K562 (cell line): ENCODE measurements around the gene DYRK1B. TPM values are rescaled to one million over a fixed set of nuclear protein-coding genes. Genes with fewer than 3 reads are reported as not detected.

Experiments
- ATAC-seq: fragments of 200-7000 bp; cut with Tn5 transposase; 3 replicates; pipeline ENCODE4 v1.9.1; 2020; ENCODE audit warnings: moderate library complexity
- Bru-seq: library from RNA; stranded (reverse); fragments of 400-500 nt; gene quantifications from one replicate; lab custom pipeline; 2021; lab: Mats Ljungman, UMichigan
- BruChase-seq, 2 experiments: library from RNA; stranded (reverse); fragments of 400-500 nt; gene quantifications; one replicate each; lab custom pipeline; 2021; lab: Mats Ljungman, UMichigan
- BruUV-seq: library from RNA; stranded (reverse); fragments of 400-500 nt; replicated peaks from 2 replicates; lab custom pipeline; 2021; lab: Mats Ljungman, UMichigan
- CTCF ChIA-PET: fragments of 300-600 bp; formaldehyde crosslinking; extraction: SDS; loops from one replicate; lab custom pipeline; 2021; ENCODE audit warnings: low intra/inter-chr PET ratio; lab: Yijun Ruan, JAX
- POLR2A ChIA-PET: fragments of 300-600, 350-650 bp; sonication (Branson Sonifier 250); formaldehyde crosslinking; extraction: SDS; loops from one replicate; lab custom pipeline; 2021; ENCODE audit warnings: antibody characterized with exemption, inconsistent platforms; lab: Yijun Ruan, JAX
- DNase-seq, 4 experiments: peaks; one replicate each; pipeline versions ENCODE4 v3.0.0 to v3.0.0-alpha.2; 2011 to 2018; ENCODE audit warnings: low spot score in 3 of 4, mixed read lengths in 3 of 4; ENCODE audit errors: extremely low read depth in 1 of 4
- FAIRE-seq: peaks from 2 replicates; lab custom pipeline; 2011; peaks lifted over from hg19 to GRCh38; lab: Jason Lieb, UNC
- H2AFZ ChIP-seq: 2 replicates; pipeline ENCODE4 v1.6.0; 2011; ENCODE audit warnings: low read depth, low read length, control low read depth, inconsistent platforms
- H3K27ac ChIP-seq: fragments of 200-600 bp; 3 replicates; pipeline ENCODE4 v1.8.0; 2011; ENCODE audit warnings: low read depth, mild to moderate bottlenecking, control low read depth, inconsistent platforms, low read length, moderate library complexity, mixed read lengths; ENCODE audit errors: extremely low read depth
- H3K27me3 ChIP-seq, 2 experiments: fragments of 300-600 bp in 1 of 2; 2 replicates in 1 of 2; 3 replicates in 1 of 2; pipeline versions ENCODE4 v1.6.0 to v1.8.0; 2011; ENCODE audit warnings: inconsistent platforms in 2 of 2, low read length in 2 of 2, mild to moderate bottlenecking in 1 of 2, mixed read lengths in 1 of 2, moderate library complexity in 1 of 2; ENCODE audit not compliant: control insufficient read depth in 2 of 2, insufficient read depth in 2 of 2
- H3K36me3 ChIP-seq: fragments of 300-600 bp; 3 replicates; pipeline ENCODE4 v1.8.0; 2011; ENCODE audit warnings: mild to moderate bottlenecking, low read length, inconsistent platforms; ENCODE audit not compliant: control insufficient read depth, insufficient read depth
- H3K4me1 ChIP-seq, 2 experiments: fragments of 200-600 bp in 1 of 2; replicated peaks in 1 of 2; 2 replicates in 1 of 2; 3 replicates in 1 of 2; pipeline versions ENCODE4 v1.5.1 to v1.8.0; 2011; ENCODE audit warnings: inconsistent platforms in 2 of 2, low read length in 2 of 2, mild to moderate bottlenecking in 1 of 2, mixed read lengths in 1 of 2, moderate library complexity in 1 of 2; ENCODE audit not compliant: control insufficient read depth in 2 of 2, insufficient read depth in 2 of 2
- H3K4me2 ChIP-seq: 2 replicates; pipeline ENCODE4 v1.6.1; 2011; ENCODE audit warnings: low read length, control low read depth, inconsistent platforms, mixed read lengths; ENCODE audit not compliant: insufficient read depth
- H3K4me3 ChIP-seq: fragments of 200-600 bp; sonication (generic), shearing (Covaris generic); 2 replicates; pipeline ENCODE4 v1.5.1; 2016; ENCODE audit warnings: control low read depth, inconsistent platforms
- H3K79me2 ChIP-seq: fragments of 200-600 bp; 3 replicates; pipeline ENCODE4 v1.8.0; 2011; ENCODE audit warnings: low read length, inconsistent platforms; ENCODE audit not compliant: control insufficient read depth, insufficient read depth
- H3K9ac ChIP-seq, 2 experiments: 2 replicates each; pipeline versions ENCODE4 v1.6.0 to v1.6.1; 2011; ENCODE audit warnings: low read depth in 2 of 2, low read length in 2 of 2, control low read depth in 1 of 2, inconsistent platforms in 1 of 2, mild to moderate bottlenecking in 1 of 2, mixed read lengths in 1 of 2; ENCODE audit not compliant: insufficient read depth in 1 of 2
- H3K9me1 ChIP-seq: one replicate; pipeline ENCODE4 v1.6.0; 2011; ENCODE audit warnings: inconsistent platforms, mild to moderate bottlenecking, low read length, moderate library complexity; ENCODE audit not compliant: control insufficient read depth, insufficient read depth
- H3K9me3 ChIP-seq: replicated peaks from 2 replicates; pipeline ENCODE4 v1.5.1; 2011; ENCODE audit warnings: low read depth, low read length, inconsistent platforms; ENCODE audit not compliant: control insufficient read depth, insufficient read depth
- H4K20me1 ChIP-seq: replicated peaks from 2 replicates; pipeline ENCODE4 v1.6.1; 2011; ENCODE audit warnings: low read length, inconsistent platforms, mixed read lengths; ENCODE audit not compliant: control insufficient read depth, insufficient read depth
- FIP1L1 ChIP-seq: fragments of 200-400 bp; formaldehyde crosslinking; IDR thresholded peaks from 2 replicates; pipeline ENCODE4 v1.6.1; 2018; ENCODE audit warnings: mild to moderate bottlenecking, low read depth, low read length; ENCODE audit not compliant: poor library complexity, severe bottlenecking
- KDM4B ChIP-seq, 2 experiments: fragments of 450-650 bp in 1 of 2; sonication (generic) in 1 of 2; IDR thresholded peaks; 2 replicates each; pipeline ENCODE4 v1.6.1; 2016 to 2017; ENCODE audit warnings: borderline replicate concordance in 2 of 2, antibody characterized with exemption in 1 of 2, low read depth in 1 of 2, mild to moderate bottlenecking in 1 of 2
- MAZ ChIP-seq, 2 experiments: fragments of 450-650 bp in 1 of 2; sonication (generic) in 1 of 2; formaldehyde crosslinking; IDR thresholded peaks in 1 of 2; conservative IDR thresholded peaks in 1 of 2; 2 replicates each; pipeline versions ENCODE4 v1.4.0 to v1.5.0; 2020; ENCODE audit warnings: mild to moderate bottlenecking in 1 of 2, missing genetic modification reagents in 1 of 2
- PHB ChIP-seq: fragments of 250-450 bp; sonication (Bioruptor Pico); IDR thresholded peaks from 2 replicates; pipeline ENCODE4 v1.5.0; 2021
- RBM17 ChIP-seq: fragments of 200-400 bp; formaldehyde crosslinking; IDR thresholded peaks from 2 replicates; pipeline ENCODE4 v1.6.1; 2017; ENCODE audit warnings: low read depth, mild to moderate bottlenecking, low read length, borderline replicate concordance
- SIRT6 ChIP-seq: IDR thresholded peaks from one replicate; pipeline ENCODE4 v1.6.1; 2012; ENCODE audit warnings: low read depth, mild to moderate bottlenecking, control low read depth, inconsistent platforms, low read length, moderate library complexity
- SRSF1 ChIP-seq: fragments of 200-400 bp; formaldehyde crosslinking; IDR thresholded peaks from 2 replicates; pipeline ENCODE4 v1.6.1; 2017; ENCODE audit warnings: mild to moderate bottlenecking, low read depth, low read length, moderate library complexity
- ZBTB1 ChIP-seq: sonication (generic); formaldehyde crosslinking; IDR thresholded peaks from 2 replicates; pipeline ENCODE4 v1.8.1; 2023; ENCODE audit warnings: missing genetic modification reagents, low read depth, mild to moderate bottlenecking, borderline replicate concordance
- ZBTB2 ChIP-seq: fragments of 450-650 bp; IDR thresholded peaks from 2 replicates; pipeline ENCODE4 v1.6.1; 2016; ENCODE audit warnings: antibody characterized with exemption
- ZFP30 ChIP-seq: fragments of 250-450 bp; sonication (Bioruptor Pico); IDR thresholded peaks from 2 replicates; pipeline ENCODE4 v1.8.0; 2022; ENCODE audit warnings: moderate library complexity, mild to moderate bottlenecking, inconsistent platforms, borderline replicate concordance
- ZNF239 ChIP-seq: fragments of 250-450 bp; sonication (Bioruptor Pico); IDR thresholded peaks from 2 replicates; pipeline ENCODE4 v1.4.0; 2020; ENCODE audit warnings: mild to moderate bottlenecking
- ZNF655 ChIP-seq: fragments of 250-450 bp; sonication (Bioruptor Pico); IDR thresholded peaks from 2 replicates; pipeline ENCODE4 v1.5.0; 2021
- WGBS: fragments of 100-300 bp; shearing (Covaris generic); methylation state at CpG from one replicate; pipeline ENCODE4 v1.1.6; 2016; ENCODE audit warnings: low coverage, mixed read lengths; ENCODE audit not compliant: insufficient coverage; ENCODE audit errors: missing lambda C conversion rate; 5-methylcytosine and 5-hydroxymethylcytosine counted together
- in situ Hi-C: fragments of 300-500 bp; cut with MboI; formaldehyde crosslinking; loops from 4 replicates; pipeline ENCODE4 v1.15.0; 2018; ENCODE audit warnings: inconsistent platforms, mixed read lengths
- intact Hi-C: fragments of 100-400 bp; cut with micrococcal nuclease; formaldehyde crosslinking; loops from 2 replicates; pipeline ENCODE4 v1.14.2; 2022
- long read RNA-seq, 3 experiments: library from polyadenylated mRNA in 2 of 3; library from RNA in 1 of 3; unstranded in 2 of 3; stranded (forward) in 1 of 3; transcript quantifications; one replicate each; pipeline ENCODE4 v2.0.0, GENCODE V29; 2019 to 2022
- polyA minus RNA-seq, 3 experiments: library from RNA; depleted of rRNA, polyadenylated mRNA; stranded (reverse); fragments of >200 nt; gene quantifications; 2 replicates each; pipeline ENCODE4 v1.2.3, GENCODE V29; 2011
- polyA plus RNA-seq, 8 experiments: library from polyadenylated mRNA; depleted of rRNA in 4 of 8; stranded (reverse) in 5 of 8; unstranded in 3 of 8; fragments of >200 nt; fragmentation: Nextera tagmentation in 2 of 8; fragmentation: Illumina TruSeq in 1 of 8; extraction: Ambion mirVana in 2 of 8; extraction: Trizol in 1 of 8; gene quantifications; 2 replicates each; pipeline versions ENCODE4 v1.2.1 to v1.2.3, GENCODE V29; 2011 to 2014; ENCODE audit warnings: inconsistent platforms in 1 of 8, missing spikeins in 1 of 8
- total RNA-seq, 7 experiments: library from RNA; depleted of rRNA in 6 of 7; stranded (reverse); fragments of >200 nt in 6 of 7; fragmentation: Illumina TruSeq in 2 of 7; extraction: Trizol in 2 of 7; gene quantifications; 2 replicates each; pipeline versions ENCODE4 v1.2.1 to v1.2.3, GENCODE V29; 2011 to 2021; ENCODE audit warnings: low replicate concordance in 1 of 7

Gene DYRK1B
- 12.5 and 24.0 TPM in 2 replicates for total RNA-seq (2011; cell fraction: chromatin; rRNA removed; ENCODE audit: low replicate concordance)
- 15.0 and 17.8 TPM in 2 replicates for total RNA-seq (2011; cell fraction: nucleolus; rRNA removed)
- total RNA-seq (2011; cell fraction: nucleoplasm; rRNA removed), result 10.2 and 12.4 TPM in 2 replicates
- 2.5 and 3.0 TPM in 2 replicates for total RNA-seq (2014; rRNA removed)
- 0.35 and 0.91 TPM in 2 replicates for total RNA-seq (2014; rRNA removed; fragmentation: Illumina TruSeq; extraction: Trizol)
- 1.1 and 1.3 TPM in 2 replicates for total RNA-seq (2015; rRNA removed; fragmentation: Illumina TruSeq; extraction: Trizol)
- total RNA-seq (2021), result 5.0 and 5.2 TPM in 2 replicates
- 1.3 and 3.0 TPM in 2 replicates for polyA plus RNA-seq (2011; rRNA removed)
- polyA plus RNA-seq (2011; cell fraction: cytosol; rRNA removed), result 1.1 and 2.3 TPM in 2 replicates
- 10.2 and 15.4 TPM in 2 replicates for polyA plus RNA-seq (2011; cell fraction: nucleus; rRNA removed)
- 3.8 and 7.2 TPM in 2 replicates for polyA plus RNA-seq (2012)
- 1.5 and 2.6 TPM in 2 replicates for polyA plus RNA-seq (2014; fragmentation: Illumina TruSeq; extraction: Trizol)
- not detected for polyA plus RNA-seq (2014; fragmentation: Nextera tagmentation; extraction: Ambion mirVana)
- 1.4 and 2.0 TPM in 2 replicates for polyA plus RNA-seq (2014; rRNA removed)
- 2.2 and 3.0 TPM in 2 replicates for polyA minus RNA-seq (2011; rRNA and poly(A)+ RNA removed)
- polyA minus RNA-seq (2011; cell fraction: cytosol; rRNA and poly(A)+ RNA removed), result 5.1 and 6.6 TPM in 2 replicates
- 5.7 and 6.7 TPM in 2 replicates for polyA minus RNA-seq (2011; cell fraction: nucleus; rRNA and poly(A)+ RNA removed)
- percentile 52 among the genes with signal in this experiment for Bru-seq, nascent RNA
- BruChase-seq, experiment 1, labeled RNA remaining after a 2-hour chase, result percentile 58 among the genes with signal in this experiment
- percentile 60 among the genes with signal in this experiment for BruChase-seq, experiment 2, labeled RNA remaining after a 6-hour chase
- long read RNA-seq, experiment 1, partial matches to known transcripts, result 0 of 4 reads
- long read RNA-seq, experiment 1, other reads (novel, unspliced or antisense), result 1 of 4 reads
- long read RNA-seq, experiment 2, partial matches to known transcripts, result 0 of 3 reads
- long read RNA-seq, experiment 2, other reads (novel, unspliced or antisense), result 1 of 3 reads
- long read RNA-seq, experiment 3, result 0 reads

GRCh38 chr19:39833464-39834286, at the start of gene DYRK1B:
Gene DYRK1B, minus strand, starts transcription at chr19:39834162. Its CDS starts 2,295 bp downstream, at chr19:39831867.
- in situ Hi-C loops (no loop called here), intact Hi-C loops (no loop called here)
- peaks cover 15 to 24% of the 10 kb centered on the region in 2 experiments for H3K4me1 ChIP-seq
- H3K9me3 ChIP-seq, result no peaks in the 10 kb centered on the region
- ChIA-PET CTCF (interaction anchor here (0.6 kb wide), 2 partner anchors 8 to 11 kb away, joined by 3 to 4 read pairs; no protein-coding TSS in a partner anchor), POLR2A (interaction anchor here (0.5 to 1.8 kb wide), 10 partner anchors 8 to 398 kb away, joined by 3 to 17 read pairs (median 4); partner anchors contain the start of gene RPS16)
- peak; percentile 96 for ATAC-seq
- 3% methylated on average over 25 of the region's 59 CpGs for WGBS
- peak; percentile 89 for FAIRE-seq
- peak within 1 kb of the TSS; percentile 76 for H3K4me2 ChIP-seq
- peaks cover 6% of the 10 kb centered on the region for H4K20me1 ChIP-seq
- peak within 1 kb of the TSS; percentile 81 for H2AFZ ChIP-seq
- no peaks in the 10 kb centered on the region for H3K27me3 ChIP-seq
- peak within 1 kb of the TSS; percentile 53 to 89 for H3K9ac ChIP-seq
- peak within 1 kb of the TSS; percentile 51 for H3K4me3 ChIP-seq
- BruUV-seq, result no TSS peak
- peak; percentile 94 to 97 (median 95) for DNase-seq
- peaks cover 8% of the 10 kb centered on the region for H3K9me1 ChIP-seq
- peak within 1 kb of the TSS; percentile 76 for H3K27ac ChIP-seq
- H3K36me3 ChIP-seq, result peaks cover 86% of the 10 kb centered on the region
- peaks cover 23% of the 10 kb centered on the region for H3K79me2 ChIP-seq
- TF ChIP-seq ZBTB2 (peak; percentile 99; the same call in 1 of the 2 replicates), ZNF655 (no peak), MAZ (CRISPR knock-in tag; conservative IDR thresholded peaks at IDR 0.05 in 1 of 2, IDR thresholded peaks at IDR 0.05 in 1 of 2) (peak; percentile 72 to 80; a peak in 3 of 4 replicates), ZNF239 (CRISPR knock-in tag) (no peak), PHB (CRISPR knock-in tag) (peak; percentile 34; the same call in 1 of the 2 replicates), ZBTB1 (CRISPR knock-in tag) (no peak), RBM17 (no peak), ZFP30 (no peak), FIP1L1 (peak; percentile 73), SRSF1 (no peak), KDM4B (IDR thresholded peaks at IDR 0.05; ENCODE audit: borderline replicate concordance in 2 of 2, low read depth in 1 of 2) (peak in 1 of 2 experiments; percentile 63; a peak in 1 of 4 replicates), SIRT6 (no peak)
